HEK293 (cell line): Measurements from ENCODE around the gene BACH2.

Experiments
- TCF7L2 ChIP-seq: IDR thresholded peaks from 2 replicates; pipeline ENCODE4 v1.6.1; 2011; ENCODE audit warnings: low read depth, mild to moderate bottlenecking, inconsistent platforms, low read length, moderate library complexity, borderline replicate concordance
- YY1 ChIP-seq: fragments of 450-650 bp; formaldehyde crosslinking; IDR thresholded peaks from 2 replicates; pipeline ENCODE4 v1.5.1; 2018; ENCODE audit warnings: missing biosample characterization, missing genetic modification characterization
- ZNF121 ChIP-seq: fragments of 450-650 bp; formaldehyde crosslinking; IDR thresholded peaks from 2 replicates; pipeline ENCODE4 v1.5.1; 2016; ENCODE audit warnings: missing biosample characterization, missing genetic modification characterization
- ZNF175 ChIP-seq: fragments of 450-650 bp; formaldehyde crosslinking; IDR thresholded peaks from 2 replicates; pipeline ENCODE4 v1.5.1; 2016; ENCODE audit warnings: missing biosample characterization, missing genetic modification characterization
- ZNF221 ChIP-seq: fragments of 450-650 bp; formaldehyde crosslinking; IDR thresholded peaks from 2 replicates; pipeline ENCODE4 v1.5.1; 2017; ENCODE audit warnings: missing biosample characterization, missing genetic modification characterization, borderline replicate concordance
- ZNF274 ChIP-seq, 2 experiments: fragments of 200-500 bp in 1 of 2; fragments of 450-650 bp in 1 of 2; sonication (Bioruptor generic) in 1 of 2; formaldehyde crosslinking in 1 of 2; IDR thresholded peaks; 2 replicates each; pipeline versions ENCODE4 v1.5.1 to v1.6.1; 2014 to 2016; ENCODE audit warnings: borderline replicate concordance in 1 of 2, inconsistent platforms in 1 of 2, low read length in 1 of 2, missing biosample characterization in 1 of 2, missing genetic modification characterization in 1 of 2
- ZNF610 ChIP-seq: fragments of 450-650 bp; formaldehyde crosslinking; IDR thresholded peaks from 2 replicates; pipeline ENCODE4 v1.5.1; 2016; ENCODE audit warnings: missing biosample characterization, missing genetic modification characterization, borderline replicate concordance

- TF ChIP-seq ZNF175 (tag by site-specific recombination) (no peak), ZNF121 (tag by site-specific recombination) (no peak), ZNF221 (tag by site-specific recombination) (no peak), YY1 (tag by site-specific recombination) (no peak), TCF7L2 (no peak), ZNF274 (IDR thresholded peaks at IDR 0.05; ENCODE audit: low read length) (no peak), ZNF274 (tag by site-specific recombination; IDR thresholded peaks at IDR 0.05; ENCODE audit: borderline replicate concordance) (no peak), ZNF610 (tag by site-specific recombination) (no peak)
Observed at GRCh38 chr6:90100059-90100665, 196.5 kb downstream of the BACH2 start.
